ENCODE results near the gene ZNF775. TPM values are rescaled to one million over a fixed set of nuclear protein-coding genes. Genes with fewer than 3 reads are reported as not detected.

The ZNF775 gene
- polyA plus RNA-seq, 1 donor: 6.0 TPM

GRCh38 chr7:150345012-150345411, 34.1 kb upstream of the ZNF775 start:
- no peak for DNase-seq (ENCODE audit: low read depth)

- DNase-seq (ENCODE audit: low read depth): no peak
Observed at GRCh38 chr7:150346922-150347321, 32.2 kb upstream of the ZNF775 start.

- no peak for DNase-seq (ENCODE audit: low read depth)
Observed at GRCh38 chr7:150351587-150352194, 27.4 kb upstream of the ZNF775 start.

- DNase-seq (ENCODE audit: low read depth): no peak
Observed at GRCh38 chr7:150355666-150356059, 23.5 kb upstream of the ZNF775 start.

GRCh38 chr7:150356265-150356897, 22.7 kb upstream of the ZNF775 start:
- DNase-seq (ENCODE audit: low read depth): no peak

GRCh38 chr7:150357270-150357669, 21.9 kb upstream of the ZNF775 start:
- DNase-seq (ENCODE audit: low read depth): no peak

GRCh38 chr7:150357771-150358427, 21.2 kb upstream of the ZNF775 start:
- DNase-seq (ENCODE audit: low read depth): no peak

GRCh38 chr7:150358433-150358832, 20.7 kb upstream of the ZNF775 start:
- DNase-seq (ENCODE audit: low read depth): no peak

- no peak for DNase-seq (ENCODE audit: low read depth)
Observed at GRCh38 chr7:150358988-150359621, 20.0 kb upstream of the ZNF775 start.

- no peak for DNase-seq (ENCODE audit: low read depth)
Observed at GRCh38 chr7:150359622-150360362, 19.3 kb upstream of the ZNF775 start.

GRCh38 chr7:150360363-150361058, 18.6 kb upstream of the ZNF775 start:
- no peak for DNase-seq (ENCODE audit: low read depth)

- DNase-seq (ENCODE audit: low read depth): no peak
Observed at GRCh38 chr7:150361402-150361801, 17.7 kb upstream of the ZNF775 start.

GRCh38 chr7:150361807-150362621, 17.1 kb upstream of the ZNF775 start:
- no peak for DNase-seq (ENCODE audit: low read depth)

GRCh38 chr7:150363370-150363769, 15.8 kb upstream of the ZNF775 start:
- no peak for DNase-seq (ENCODE audit: low read depth)

GRCh38 chr7:150363872-150364271, 15.3 kb upstream of the ZNF775 start:
- DNase-seq (ENCODE audit: low read depth): no peak

GRCh38 chr7:150365194-150365593, 13.9 kb upstream of the ZNF775 start:
- no peak for DNase-seq (ENCODE audit: low read depth)

GRCh38 chr7:150365673-150366398, 13.3 kb upstream of the ZNF775 start:
- DNase-seq (ENCODE audit: low read depth): no peak

- DNase-seq (ENCODE audit: low read depth): no peak
Observed at GRCh38 chr7:150367677-150368095, 11.4 kb upstream of the ZNF775 start.

GRCh38 chr7:150368096-150368883, 10.8 kb upstream of the ZNF775 start, which contains the start of gene REPIN1:
Gene REPIN1 (plus strand): TSS chr7:150368822. CDS start chr7:150369712, 890 bp downstream.
- DNase-seq (ENCODE audit: low read depth): no peak

Data from forelimb muscle (tissue), 1 donor.